ENCODE measurements around the gene ZP1. TPM values are rescaled to one million over a fixed set of nuclear protein-coding genes. Genes with fewer than 3 reads are reported as not detected.
A peak's percentile ranks its signal among the peaks of the same experiment; 100 is the strongest.

ZP1 gene
- total RNA-seq, 1 experiment from 2014 or later: not detected

DNA sequence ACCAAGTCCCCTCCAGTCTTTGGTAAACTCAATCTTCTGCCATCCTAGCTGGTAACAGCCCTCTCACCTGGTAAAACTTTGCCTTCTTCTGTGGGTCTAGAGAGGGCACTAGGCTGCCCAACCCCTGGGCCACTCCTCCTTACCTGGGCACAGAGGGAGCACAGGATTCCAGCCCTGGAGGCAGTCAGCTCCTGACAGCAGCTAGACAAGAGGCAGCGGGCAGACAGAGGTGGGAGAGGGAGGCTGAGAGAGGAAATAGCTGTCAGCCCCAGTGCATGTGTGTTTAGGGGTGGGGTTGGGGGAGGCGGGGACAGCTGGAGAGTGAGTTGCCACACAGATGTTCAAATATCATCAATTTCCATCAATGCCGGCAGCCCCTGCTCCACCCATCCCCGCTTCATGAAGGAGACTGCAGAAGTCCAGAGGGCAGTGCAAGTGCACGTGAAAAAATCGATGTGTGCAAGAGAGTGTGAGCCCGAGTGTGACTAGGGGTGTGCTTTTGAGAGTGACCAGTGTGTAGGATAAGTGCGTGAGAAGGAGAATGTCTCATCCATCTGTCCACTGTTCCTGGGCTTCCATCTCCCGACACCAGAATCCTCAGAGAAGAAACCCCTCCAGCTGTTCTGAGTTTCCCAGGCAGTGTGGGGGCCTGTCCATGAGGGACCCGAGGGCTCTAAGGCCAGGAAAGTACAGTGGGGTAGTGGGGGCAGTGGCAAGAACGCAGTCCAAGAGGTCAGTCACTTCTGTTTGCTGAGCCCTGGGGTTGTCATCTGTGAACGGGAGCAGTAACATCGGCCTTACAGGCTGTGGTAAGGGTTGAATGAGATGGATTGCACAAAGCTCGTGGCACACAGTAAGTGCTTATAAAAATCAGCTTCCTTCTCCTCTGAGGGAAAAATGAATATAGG is 11.4 kb upstream of the ZP1 start, which contains the start of gene PTGDR2:
Gene PTGDR2 (minus strand): TSS at position 225 of the 908 bp plus-strand sequence. CDS start 2,228 bp downstream, outside the sequence.
- H3K36me3 ChIP-seq (ENCODE audit: control insufficient read depth, insufficient read depth, low read length): peaks cover 1% of the 10 kb centered on the region; the same call in 1 of the 2 replicates
- ChIA-PET POLR2A (interaction anchor here (0.5 kb wide), 1 partner anchor 22 kb away, joined by 3 read pairs; no protein-coding TSS in a partner anchor), CTCF (interaction anchor here (1.2 kb wide), 1 partner anchor 31 kb away, joined by 5 read pairs; no protein-coding TSS in a partner anchor)
- no peak within 1 kb of the TSS for H3K4me3 Mint-ChIP-seq (ENCODE audit: unreplicated experiment)
- intact Hi-C loops (cut with micrococcal nuclease; ENCODE audit: unreplicated experiment): no loop called here
- no peak within 1 kb of the TSS for H3K4me3 ChIP-seq (ENCODE audit: low read depth, low read length)
- peaks cover 12% of the 10 kb centered on the region for H3K36me3 Mint-ChIP-seq (ENCODE audit: insufficient read depth, unreplicated experiment)
- no peaks in the 10 kb centered on the region for H3K27me3 Mint-ChIP-seq (ENCODE audit: insufficient read depth, unreplicated experiment)
- no peaks in the 10 kb centered on the region for H3K9me3 ChIP-seq
- TF ChIP-seq, protein P1, sequence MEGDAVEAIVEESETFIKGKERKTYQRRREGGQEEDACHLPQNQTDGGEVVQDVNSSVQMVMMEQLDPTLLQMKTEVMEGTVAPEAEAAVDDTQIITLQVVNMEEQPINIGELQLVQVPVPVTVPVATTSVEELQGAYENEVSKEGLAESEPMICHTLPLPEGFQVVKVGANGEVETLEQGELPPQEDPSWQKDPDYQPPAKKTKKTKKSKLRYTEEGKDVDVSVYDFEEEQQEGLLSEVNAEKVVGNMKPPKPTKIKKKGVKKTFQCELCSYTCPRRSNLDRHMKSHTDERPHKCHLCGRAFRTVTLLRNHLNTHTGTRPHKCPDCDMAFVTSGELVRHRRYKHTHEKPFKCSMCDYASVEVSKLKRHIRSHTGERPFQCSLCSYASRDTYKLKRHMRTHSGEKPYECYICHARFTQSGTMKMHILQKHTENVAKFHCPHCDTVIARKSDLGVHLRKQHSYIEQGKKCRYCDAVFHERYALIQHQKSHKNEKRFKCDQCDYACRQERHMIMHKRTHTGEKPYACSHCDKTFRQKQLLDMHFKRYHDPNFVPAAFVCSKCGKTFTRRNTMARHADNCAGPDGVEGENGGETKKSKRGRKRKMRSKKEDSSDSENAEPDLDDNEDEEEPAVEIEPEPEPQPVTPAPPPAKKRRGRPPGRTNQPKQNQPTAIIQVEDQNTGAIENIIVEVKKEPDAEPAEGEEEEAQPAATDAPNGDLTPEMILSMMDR (IDR thresholded peaks at IDR 0.05; ENCODE audit: insufficient read depth in 1 of 2, low read depth in 1 of 2, low read length in 1 of 2, severe bottlenecking in 1 of 2, unreplicated experiment in 1 of 2): no peak
- H3K4me1 Mint-ChIP-seq (ENCODE audit: low read depth, unreplicated experiment): peaks cover 9% of the 10 kb centered on the region
- peaks cover 20% of the 10 kb centered on the region for H3K4me1 ChIP-seq
- BruUV-seq (replicated peaks): no TSS peak
- no peaks in the 10 kb centered on the region for H3K9me3 Mint-ChIP-seq (ENCODE audit: unreplicated experiment)
- no peaks in the 10 kb centered on the region for H3K27me3 ChIP-seq (replicated peaks; ENCODE audit: control insufficient read depth, insufficient read depth, low read length)
- no peak within 1 kb of the TSS for H3K27ac Mint-ChIP-seq (ENCODE audit: unreplicated experiment)
- peak in 1 of 2 experiments; percentile 17 for DNase-seq

DNA sequence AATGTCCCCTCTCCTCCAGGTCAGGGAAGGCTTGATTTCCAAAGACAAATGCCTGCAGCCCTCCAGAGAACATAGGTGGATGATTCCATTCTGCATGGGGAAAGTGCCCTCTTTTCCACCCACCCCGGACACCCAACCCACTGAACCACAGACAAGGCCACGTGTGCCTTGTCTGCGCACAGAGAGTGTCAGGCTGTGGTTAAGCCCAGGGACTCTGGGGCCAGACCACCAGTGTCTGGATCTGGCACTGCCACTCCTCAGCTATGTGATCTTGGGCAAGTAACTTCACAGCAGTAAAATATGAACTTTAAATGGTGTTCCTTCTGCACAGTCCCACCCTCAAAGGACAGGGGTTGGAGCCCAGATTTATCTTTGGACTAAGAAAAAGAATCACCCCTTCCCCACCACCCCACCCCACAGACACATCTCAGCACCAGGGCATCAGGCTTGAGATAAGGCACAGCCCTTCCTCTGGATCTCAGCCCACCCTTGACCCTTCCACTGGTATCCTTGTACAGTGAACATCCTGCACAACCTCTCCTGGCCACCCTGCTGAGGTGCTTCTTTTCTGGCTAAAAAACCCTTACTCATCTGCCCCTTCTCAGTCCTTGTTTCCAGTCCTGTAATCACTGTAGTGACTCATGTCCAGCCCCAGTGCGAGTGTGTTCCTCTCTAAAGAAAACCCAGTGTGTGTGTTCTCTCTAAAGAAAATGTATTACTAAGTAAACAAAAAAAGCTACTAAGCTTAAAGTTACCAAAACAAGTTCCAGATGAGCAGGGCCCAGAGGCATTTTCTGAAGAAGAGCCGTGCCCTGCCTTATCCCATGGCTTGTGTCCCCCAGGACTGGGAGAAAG is 9.7 kb upstream of the ZP1 start:
- Mint-ChIP-seq H3K27me3 (ENCODE audit: insufficient read depth, unreplicated experiment) (peaks cover 4% of the 10 kb centered on the region), H3K36me3 (ENCODE audit: insufficient read depth, unreplicated experiment) (peaks cover 4% of the 10 kb centered on the region), H3K27ac (ENCODE audit: unreplicated experiment) (no peak overlapping the region), H3K9me3 (ENCODE audit: unreplicated experiment) (no peaks in the 10 kb centered on the region), H3K4me1 (ENCODE audit: low read depth, unreplicated experiment) (peaks cover 9% of the 10 kb centered on the region), H3K4me3 (ENCODE audit: unreplicated experiment) (no peak overlapping the region)
- H3K36me3 ChIP-seq (ENCODE audit: control insufficient read depth, insufficient read depth, low read length): no peaks in the 10 kb centered on the region; the same call in 1 of the 2 replicates
- no peaks in the 10 kb centered on the region for H3K9me3 ChIP-seq
- H3K4me1 ChIP-seq: peaks cover 10% of the 10 kb centered on the region
- POLR2A ChIA-PET: no interaction called here
- H3K27me3 ChIP-seq (replicated peaks; ENCODE audit: control insufficient read depth, insufficient read depth, low read length): no peaks in the 10 kb centered on the region
- no TSS peak for BruUV-seq (replicated peaks)
- CTCF ChIA-PET: no interaction called here
- intact Hi-C loops (cut with micrococcal nuclease; ENCODE audit: unreplicated experiment): no loop called here
- no peak overlapping the region for H3K4me3 ChIP-seq (ENCODE audit: low read depth, low read length)
- no peak for DNase-seq
- TF ChIP-seq, protein P1 (IDR thresholded peaks at IDR 0.05; ENCODE audit: insufficient read depth in 1 of 2, low read depth in 1 of 2, low read length in 1 of 2, severe bottlenecking in 1 of 2, unreplicated experiment in 1 of 2): no peak

GRCh38 chr11:60858236-60858635 is 9.1 kb upstream of the ZP1 start:
- DNase-seq: no peak
- Mint-ChIP-seq H3K9me3 (ENCODE audit: unreplicated experiment) (no peaks in the 10 kb centered on the region), H3K27ac (ENCODE audit: unreplicated experiment) (no peak overlapping the region), H3K27me3 (ENCODE audit: insufficient read depth, unreplicated experiment) (peaks cover 5% of the 10 kb centered on the region), H3K4me3 (ENCODE audit: unreplicated experiment) (no peak overlapping the region), H3K4me1 (ENCODE audit: low read depth, unreplicated experiment) (peaks cover 9% of the 10 kb centered on the region), H3K36me3 (ENCODE audit: insufficient read depth, unreplicated experiment) (peaks cover 4% of the 10 kb centered on the region)
- no TSS peak for BruUV-seq (replicated peaks)
- Histone ChIP-seq H3K27me3 (replicated peaks; ENCODE audit: control insufficient read depth, insufficient read depth, low read length) (no peaks in the 10 kb centered on the region), H3K4me1 (peaks cover 4% of the 10 kb centered on the region), H3K36me3 (ENCODE audit: control insufficient read depth, insufficient read depth, low read length) (no peaks in the 10 kb centered on the region; the same call in 1 of the 2 replicates), H3K4me3 (ENCODE audit: low read depth, low read length) (no peak overlapping the region), H3K9me3 (no peaks in the 10 kb centered on the region)
- TF ChIP-seq, protein P1 (IDR thresholded peaks at IDR 0.05; ENCODE audit: insufficient read depth in 1 of 2, low read depth in 1 of 2, low read length in 1 of 2, severe bottlenecking in 1 of 2, unreplicated experiment in 1 of 2): no peak
- ChIA-PET CTCF (no interaction called here), POLR2A (no interaction called here)
- intact Hi-C loops (cut with micrococcal nuclease; ENCODE audit: unreplicated experiment): no loop called here
